Stimulated activated CD8-positive, alpha-beta memory T cell treated with anti-CD3 and anti-CD28 coated beads, Interleukin-4, amount 100 ng/mL, for 24 hours (primary cell): ENCODE data around the gene RBMS3.
"Not testable (repeated sequence)": the region's sequence is repeated elsewhere in the genome, so short reads cannot be mapped to it uniquely, and the experiment has no call there.

Experiments
- DNase-seq: peaks from one replicate; pipeline ENCODE4 v3.0.0-alpha.2; 2020; ENCODE audit warnings: low read depth

RBMS3 gene

DNA sequence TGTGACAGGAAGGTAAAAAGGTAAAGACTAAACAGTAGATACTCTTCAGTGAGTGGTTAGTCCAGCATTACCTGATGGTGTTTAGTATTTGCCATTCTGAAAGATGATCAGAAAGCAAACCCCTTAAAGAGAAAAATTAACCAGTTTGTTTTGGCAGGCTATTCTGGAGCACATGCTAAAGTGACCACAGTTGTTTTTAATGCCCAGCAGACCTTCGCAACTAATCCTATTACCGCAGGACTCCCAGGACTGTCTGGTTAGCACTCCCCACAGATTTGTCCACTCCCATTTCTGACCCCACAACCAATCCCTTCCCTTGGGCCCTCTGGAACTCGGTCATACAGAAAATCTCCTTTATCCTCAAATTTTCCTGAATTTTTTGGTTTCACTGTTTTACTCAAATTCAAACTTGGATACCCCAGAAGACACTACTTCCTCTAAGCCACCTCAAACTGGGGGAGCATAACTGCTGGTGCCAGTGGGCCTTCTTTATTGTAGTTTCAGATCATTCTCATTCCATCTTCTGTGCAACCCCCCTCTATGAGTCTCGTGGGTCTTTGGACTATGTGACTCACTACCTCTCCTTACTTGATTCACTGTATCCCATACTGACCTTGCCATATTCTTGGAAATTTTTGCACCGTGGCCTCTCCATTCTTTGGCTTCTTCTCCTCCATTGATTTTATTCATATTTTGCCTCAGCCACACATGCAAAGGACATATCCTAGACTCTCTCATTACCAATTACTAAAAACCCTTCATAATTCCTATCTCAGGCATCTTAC, 104.4 kb downstream of the RBMS3 start:
- DNase-seq, result no peak

DNA sequence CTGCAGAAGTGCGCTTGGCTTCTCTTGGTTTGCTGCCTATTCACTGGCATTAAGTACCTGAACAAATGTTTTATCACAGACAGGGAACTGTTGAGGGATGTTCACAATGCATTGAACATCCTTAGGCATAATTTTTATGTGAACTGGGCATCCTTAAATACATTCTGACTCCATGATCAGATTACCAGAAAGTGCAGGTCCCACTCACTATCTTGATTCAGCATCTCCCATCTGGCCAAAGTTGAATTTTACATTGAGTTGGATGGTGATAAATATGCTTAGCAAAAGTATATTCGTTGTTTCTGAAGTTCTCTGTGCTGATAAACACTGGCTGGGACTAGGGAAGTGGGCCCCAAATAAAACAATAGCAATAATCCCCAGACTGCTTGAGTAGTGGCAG, 108.5 kb downstream of the RBMS3 start:
- no peak for DNase-seq

DNA sequence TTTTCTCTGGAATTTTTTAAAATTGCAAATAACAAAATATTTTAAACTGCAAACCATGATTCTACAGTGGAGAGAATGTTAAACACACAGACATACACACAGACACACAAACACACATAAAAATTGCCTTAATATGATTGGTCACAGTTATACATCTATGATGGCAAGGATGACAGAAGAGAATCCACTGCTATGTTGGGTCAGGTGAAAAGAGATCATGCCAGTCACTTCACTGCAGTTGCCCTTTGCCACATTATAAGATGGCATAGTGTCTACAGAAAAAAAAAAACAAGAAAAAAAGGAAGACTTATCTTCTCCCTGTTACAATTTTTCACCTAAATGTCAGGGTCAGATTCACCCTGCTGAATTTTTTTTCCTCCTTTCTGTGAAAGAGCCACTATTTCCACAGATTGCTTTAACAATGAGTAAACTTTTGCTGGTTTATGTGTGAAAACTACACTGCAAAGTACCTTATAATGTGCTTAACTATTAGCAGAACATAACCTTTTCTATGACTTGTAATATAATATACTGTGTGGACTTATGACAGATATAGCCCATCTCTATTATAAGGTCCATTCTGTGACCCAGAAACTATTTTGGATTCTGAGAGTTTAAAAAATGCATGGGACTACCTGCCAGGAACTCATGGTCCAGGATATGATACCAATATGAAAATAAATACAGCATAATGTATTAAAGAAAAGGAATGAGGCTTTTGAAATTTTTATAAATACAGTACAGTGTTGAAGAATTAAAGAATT, 111.9 kb downstream of the RBMS3 start:
- no peak for DNase-seq

DNA sequence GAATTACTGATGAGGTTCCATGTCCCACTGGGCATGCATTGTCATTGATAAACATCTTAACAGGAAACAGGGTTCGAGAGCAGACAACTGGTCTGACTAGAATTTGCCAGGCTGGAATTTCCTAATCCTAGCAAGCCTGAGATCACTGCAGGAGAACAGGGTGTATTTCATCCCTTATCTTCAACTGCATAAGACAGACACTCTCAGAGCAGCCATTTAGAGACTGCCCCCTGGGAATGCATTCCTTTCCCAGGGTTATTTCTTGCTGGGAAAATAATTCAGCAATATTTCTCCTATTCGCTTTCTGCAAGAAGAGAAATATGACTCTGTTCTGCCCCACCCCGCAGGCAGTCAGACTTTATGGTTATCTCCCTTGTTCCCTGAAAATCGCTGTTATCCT, 113.1 kb downstream of the RBMS3 start:
- DNase-seq, result not testable (repeated sequence)

DNA sequence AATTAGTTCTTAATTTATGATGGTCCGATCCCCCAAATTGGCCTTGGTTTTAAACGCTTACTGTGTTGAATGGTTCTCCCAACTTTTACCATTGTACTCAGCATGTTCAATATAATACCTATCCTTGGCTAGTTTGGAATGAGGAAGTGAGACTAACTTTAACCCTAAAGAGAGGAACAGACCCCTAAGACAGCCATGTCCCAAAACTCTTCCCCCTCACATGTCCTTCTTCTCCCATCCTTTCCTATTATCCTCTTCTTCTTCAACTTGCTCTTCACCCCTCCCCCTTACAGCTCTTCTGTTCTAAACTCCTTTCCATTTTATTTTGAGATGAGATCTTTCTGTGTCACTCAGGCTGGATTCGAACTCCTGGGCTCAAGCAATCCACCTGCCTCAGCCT, 116.5 kb downstream of the RBMS3 start:
- DNase-seq, result no peak

DNA sequence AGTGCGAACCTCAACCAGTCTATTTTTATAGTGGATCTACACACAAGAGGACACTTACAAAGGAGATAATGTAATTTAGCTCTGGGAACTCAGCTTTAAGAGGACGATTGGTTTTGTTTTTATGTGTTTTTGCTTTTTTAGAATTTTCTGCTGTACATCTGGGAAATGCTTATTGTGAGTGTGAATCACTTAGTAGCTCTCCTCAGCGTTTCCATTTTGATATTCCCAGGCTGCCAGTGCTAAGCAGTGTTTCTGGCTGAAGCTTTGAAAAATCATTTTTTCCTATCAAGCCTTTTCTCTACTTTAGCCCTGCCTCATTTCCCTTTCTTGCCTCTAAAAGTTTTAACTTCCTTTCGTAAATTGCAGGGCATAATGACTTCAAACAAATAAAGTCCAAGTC, 117.9 kb downstream of the RBMS3 start:
- no peak for DNase-seq

DNA sequence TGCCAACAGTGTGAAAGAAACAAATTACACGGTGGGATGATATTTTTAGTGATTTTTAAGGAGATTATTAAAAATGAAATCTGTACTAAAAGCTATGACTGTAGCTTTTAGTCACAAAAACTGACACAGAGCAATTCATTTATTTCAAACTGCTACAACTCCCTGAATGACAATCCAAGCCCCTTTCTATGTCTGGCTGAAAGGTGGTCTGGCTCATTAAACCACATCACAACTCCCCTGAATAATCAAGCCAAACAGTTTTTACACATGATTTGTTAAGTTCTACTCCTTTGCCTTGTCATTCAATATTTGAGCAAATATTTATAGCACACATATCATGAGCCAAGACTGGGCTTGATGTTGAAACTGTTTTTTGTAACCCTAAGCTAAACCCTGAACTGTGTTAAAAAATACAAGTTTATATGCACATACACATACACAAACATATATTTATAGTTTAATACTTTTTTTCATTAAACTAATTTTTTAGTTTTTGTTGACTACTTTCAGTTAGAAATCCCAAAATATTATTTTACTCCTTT, 125.5 kb downstream of the RBMS3 start:
- DNase-seq, result no peak

DNA sequence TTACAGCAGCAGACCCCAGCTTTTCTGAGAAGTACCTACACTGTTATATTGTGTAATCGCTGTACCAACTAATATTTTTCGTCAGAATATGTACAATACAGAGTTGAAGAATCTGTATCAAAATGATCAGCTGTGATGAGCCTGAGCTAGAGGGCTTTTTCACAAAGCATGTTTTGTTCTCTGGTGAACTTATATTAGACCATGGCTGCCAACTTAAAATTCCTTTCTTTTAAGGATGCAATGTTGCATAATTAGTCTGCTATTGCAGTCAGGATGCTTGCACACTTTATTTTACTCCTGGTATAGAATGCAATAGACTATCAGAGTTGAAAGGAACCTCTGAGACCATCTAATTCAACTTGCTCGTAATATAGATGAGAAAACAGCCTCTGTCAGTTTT, 127.8 kb downstream of the RBMS3 start:
- DNase-seq, result no peak

DNA sequence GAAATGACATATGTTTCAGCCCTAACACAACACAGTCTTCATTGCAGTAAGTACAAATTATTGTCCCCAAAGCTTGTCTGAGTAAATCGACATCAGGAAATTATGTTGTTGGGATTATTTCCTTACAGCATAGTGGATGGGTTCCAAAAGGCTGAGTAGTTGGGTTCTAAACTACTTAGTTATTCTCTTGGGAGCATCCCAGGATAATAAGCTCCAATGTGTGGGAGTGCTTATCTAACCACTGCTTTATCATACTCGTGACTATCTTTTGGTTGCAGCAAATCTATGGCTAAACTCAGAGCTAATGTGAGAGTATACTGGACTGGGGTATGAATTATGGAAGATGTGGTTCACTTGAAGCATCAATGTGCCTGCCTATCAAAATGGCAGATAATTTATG, 128.5 kb downstream of the RBMS3 start:
- no peak for DNase-seq

DNA sequence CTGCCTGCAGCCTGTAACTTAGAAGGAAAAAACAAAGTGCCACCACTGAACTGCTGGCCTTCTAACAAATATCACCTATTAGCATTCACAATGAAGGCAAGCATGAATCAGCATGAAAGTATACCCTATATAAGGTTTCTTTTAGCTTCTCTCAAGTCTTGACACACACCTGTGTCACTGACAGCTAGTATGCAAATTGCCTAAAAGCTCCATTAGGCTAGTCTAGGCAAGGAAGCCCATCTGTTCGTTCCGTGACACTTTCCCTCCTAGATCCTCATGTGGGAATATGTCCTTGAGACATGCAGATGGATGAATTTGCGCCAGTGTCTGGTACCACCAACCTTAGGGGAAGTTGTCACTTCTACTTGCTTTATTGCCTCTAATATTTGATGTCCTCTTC, 129.3 kb downstream of the RBMS3 start:
- no peak for DNase-seq

DNA sequence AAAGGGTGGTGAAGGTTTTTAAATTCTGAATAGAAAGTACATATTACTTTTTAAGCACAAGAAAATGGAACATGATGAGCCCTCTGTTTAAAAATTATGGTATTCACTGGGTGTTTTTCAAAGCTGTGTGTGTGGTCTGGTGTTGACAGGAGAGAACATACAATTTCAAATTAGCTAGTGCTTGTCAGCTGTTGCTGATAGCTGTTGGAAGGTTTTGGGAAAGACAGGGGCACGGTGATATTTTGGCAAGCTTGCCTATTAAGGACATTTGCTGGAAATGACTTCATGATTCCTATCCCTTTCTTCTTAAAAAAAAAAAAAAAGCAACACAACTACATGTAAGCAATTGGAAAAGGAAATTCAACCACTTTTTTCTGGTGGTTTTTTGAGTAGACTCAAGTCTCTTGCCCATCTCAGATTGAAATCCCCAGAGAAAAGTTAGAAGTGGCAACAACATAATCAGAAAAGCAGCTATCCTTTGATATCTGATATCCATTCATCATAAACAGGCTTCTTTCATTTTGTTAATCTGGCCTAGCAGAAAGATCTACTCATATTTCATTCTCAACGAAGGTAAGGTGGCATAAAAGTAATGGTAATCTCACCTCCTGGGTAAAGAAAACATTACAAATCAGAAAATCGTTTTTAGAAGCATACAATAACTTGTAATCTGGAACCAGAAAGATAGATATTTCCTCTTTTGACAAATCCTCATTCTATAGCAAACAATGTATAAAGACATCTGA, 130.0 kb downstream of the RBMS3 start:
- DNase-seq, result no peak

DNA sequence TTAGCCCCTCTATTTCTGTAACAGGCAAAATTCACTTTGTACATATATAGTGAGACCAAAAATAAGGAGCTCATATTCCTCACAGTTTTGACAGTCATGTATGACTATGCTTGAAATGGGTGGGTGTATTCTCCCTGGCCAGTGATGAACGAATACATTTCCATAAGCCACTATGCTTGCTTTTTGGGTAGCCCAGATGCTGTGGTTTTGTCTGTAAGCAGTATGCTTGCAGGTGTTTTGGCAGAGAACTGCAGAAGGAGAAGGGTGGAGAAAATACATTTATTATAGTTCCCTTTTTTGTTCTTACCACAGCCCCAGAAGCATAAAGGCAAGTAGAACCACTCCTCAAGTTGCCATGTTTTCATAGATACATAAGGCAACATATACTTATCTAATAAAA, 131.2 kb downstream of the RBMS3 start:
- DNase-seq, result no peak

DNA sequence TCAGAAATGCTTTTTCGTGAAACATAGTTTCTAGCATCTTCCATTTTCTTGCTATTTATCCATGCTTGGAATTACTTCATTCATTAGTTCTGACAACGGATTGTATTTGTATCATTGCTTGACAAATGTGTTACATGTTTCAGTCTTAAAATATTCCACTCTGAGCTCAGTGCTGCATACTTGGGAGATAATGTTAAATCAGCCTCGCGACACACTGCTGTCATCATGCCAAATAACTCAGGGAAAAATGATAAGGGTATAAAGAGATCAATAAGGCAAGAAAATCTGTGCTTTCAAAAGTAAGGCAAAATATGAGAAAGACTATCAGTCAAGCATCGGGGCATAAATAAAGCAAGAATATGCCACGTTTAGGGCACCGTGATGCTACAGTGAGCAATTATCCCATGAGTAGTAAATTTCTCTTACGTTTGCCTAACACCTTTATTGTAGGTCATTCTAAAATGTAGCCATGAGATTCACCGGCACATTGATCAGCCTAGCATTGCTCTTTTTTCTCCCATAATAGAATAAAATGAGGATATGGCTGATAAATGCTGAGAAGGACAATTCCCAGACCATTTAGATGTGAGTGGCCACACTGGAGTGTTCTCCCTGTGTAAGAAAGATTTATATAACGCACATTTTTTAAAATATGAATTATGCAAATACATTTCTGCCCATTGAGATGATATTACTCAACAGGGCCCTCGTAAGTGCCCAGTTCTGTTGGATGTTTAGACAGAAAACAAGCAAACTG, 133.8 kb downstream of the RBMS3 start:
- no peak for DNase-seq

DNA sequence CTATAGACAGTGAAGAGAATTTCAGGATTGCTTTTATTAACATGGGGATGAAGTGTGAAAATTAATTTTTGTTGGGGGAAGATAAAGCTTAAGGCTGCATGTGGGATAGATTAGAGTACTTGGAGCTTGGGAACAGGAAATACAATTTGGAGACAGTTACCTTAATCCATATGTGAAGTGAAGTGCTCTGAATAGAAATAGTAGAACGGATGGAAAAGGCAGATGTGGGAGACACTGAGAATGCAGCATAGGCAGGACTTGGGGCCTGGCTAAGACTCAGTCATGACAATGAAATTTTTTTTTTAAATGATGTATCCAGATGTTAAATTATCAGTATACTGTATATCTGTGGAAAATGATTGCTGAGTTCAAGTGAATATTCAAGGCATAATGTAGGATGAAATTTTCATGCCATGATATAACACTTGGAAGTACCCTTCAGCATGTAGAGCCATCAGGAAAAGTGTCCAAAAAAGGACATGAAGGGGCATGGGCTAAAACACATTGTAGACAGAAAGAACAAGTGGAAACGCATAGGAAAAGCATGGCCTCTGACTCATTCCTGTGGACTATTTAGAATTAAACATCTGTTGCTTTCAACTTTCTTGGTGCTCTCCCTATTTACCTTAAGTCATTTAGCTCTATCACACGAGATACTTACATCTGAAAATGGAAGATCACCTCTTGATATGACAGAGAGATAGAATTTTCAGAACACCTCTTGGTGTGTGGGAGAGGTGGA, 134.8 kb downstream of the RBMS3 start:
- DNase-seq, result no peak

DNA sequence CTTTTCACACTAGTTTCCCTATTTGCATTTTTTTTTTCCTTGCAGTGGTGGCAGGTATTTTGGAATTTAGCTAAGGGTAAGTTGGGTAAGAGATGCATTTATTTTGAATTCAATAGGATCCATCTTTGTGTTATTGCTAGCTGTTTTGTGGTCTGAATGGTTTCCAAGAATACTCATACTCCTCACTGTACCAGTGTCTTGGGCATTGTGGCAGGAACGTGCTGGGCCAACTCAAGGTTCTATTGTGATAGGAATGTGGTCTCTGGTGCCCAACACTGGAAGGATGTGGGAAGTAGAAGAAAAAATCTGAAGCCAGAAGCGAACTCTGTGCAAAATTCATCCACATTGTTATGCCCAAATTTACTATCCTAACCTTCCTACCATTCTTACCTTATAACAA, 135.6 kb downstream of the RBMS3 start:
- no peak for DNase-seq

DNA sequence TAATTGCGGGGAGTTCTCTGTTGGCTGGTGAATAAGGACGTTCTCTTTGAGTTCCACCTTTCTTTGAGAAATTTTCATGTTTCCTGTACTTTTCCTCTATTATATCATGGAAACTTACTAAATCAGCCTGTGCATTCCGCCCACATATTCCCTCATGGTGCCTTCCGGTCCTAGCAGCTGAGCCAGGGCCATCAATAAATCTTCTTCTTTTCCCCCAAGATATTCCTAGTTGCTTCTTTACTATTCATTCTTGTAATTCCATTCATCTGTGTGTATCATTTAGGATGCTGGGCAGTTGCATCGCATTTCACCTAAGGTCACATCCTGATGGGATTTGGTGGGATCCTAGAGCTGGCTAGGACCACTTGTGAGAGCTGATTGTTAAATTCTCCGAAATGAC, 139.2 kb downstream of the RBMS3 start:
- DNase-seq, result no peak

DNA sequence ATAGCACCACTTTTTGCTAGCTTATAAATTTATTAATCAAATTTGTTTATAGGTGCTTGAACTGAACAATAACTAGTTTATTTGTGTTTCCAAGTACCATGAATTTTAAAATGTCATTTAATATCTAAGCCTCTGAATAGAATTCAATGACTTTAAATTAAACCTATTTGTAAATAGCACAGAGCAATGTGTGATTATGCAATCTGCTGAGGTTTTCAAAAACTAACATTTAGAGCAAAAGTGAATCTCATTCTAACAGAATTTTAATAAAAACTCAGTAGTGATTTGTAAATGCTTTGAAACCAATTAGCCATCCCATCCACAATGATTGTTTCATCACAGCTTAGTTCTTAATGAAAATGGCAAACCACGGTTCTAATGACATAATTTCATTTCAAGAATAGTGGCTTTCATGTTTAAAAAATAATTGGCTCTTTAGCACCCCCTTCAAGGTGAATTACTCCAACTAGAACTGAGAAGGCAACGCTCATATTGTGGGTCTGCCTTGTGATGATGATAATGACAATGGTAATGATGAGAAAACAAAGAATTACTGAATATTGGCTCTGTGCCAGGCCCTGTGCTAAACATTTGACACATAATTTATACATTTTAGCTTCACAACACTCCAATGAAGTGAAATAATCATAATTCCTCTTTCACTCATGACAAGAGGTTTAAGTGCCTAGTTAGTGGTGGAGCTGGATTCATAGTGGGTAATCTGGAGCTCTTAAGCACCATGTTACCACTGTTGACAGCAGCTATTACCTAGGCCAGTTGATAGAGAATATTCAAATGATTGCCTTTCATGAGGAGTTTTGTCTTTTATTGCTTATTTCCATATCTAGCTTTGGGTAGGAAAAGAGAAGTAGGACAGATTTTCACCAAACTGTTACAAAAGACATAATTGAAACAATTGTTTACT, 145.7 kb downstream of the RBMS3 start:
- DNase-seq, result no peak

DNA sequence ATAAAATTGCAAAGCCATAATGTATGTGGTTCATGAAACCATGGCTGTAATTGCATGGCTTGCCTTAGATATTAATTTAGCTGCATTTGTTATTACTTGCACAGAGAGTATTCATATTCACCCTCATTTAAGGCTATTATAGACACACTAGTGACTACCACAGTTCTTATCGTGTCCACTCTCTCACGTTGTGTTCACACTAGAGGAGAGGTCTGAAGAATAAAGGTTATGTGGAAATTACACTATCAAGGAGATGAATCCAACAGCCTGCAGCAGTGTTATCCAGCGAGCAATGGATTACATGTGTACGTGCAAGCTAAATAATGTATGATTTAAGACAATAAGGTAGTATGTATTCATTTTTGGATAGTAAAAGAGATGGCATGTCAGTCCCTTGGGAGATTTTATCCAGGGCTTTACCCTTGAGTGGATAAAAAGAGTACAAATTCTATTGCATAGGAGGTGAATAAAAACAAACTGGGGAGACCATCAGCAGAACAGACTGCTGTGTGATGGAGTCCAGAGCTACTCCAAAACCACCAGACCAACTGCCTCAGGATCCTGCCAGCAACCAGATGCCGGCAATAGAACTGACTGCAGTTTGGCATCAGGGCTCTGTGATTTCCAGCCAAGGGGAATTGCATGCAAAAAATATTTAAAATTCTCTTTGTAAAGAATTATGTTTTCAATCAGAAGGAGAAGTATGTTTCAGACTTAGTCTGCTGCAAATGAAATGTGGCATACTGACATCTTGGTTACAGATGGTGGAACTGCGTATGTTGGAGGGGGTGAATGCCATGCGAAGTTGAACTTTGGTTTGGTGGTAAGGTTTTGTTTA, 146.6 kb downstream of the RBMS3 start:
- no peak for DNase-seq

DNA sequence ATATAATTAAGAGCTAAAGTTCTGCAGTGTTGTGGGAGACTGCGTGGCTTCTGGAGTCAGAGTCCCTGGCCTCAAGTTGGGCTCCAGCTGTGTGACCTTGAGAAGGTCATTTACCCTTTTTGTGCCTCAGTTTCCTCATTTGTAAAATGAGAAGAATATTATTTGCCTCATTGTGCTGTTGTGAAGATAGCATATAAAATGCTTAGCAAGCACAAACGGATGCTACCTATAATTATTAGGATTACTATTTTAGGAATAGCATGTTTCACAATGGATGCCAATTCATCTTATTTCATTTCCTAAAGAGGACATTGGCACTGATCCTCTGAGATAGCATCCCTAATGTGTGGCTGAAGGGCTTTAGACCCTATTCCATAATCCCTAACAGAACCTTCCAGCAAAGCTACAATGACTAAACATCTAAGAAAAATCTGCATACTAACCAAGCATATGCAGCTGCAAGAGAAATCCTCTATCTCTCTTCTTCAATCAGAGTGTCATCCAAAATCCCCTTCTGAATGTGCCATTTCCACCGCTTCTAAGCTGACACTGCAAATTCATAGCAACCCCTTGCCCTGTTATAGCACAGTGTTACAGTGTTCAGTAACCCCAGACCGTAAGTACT, 148.3 kb downstream of the RBMS3 start:
- DNase-seq, result no peak
